Liver (tissue), 3 donors: ENCODE measurements around the gene SZT2.

Experiments used
- ATF3 ChIP-seq: IDR thresholded peaks from 2 replicates; pipeline ENCODE4 v1.6.1; 2016; ENCODE audit warnings: antibody characterized with exemption
- EGR1 ChIP-seq, 2 donors: IDR thresholded peaks; 2 replicates each; pipeline ENCODE4 v1.6.1; 2016 to 2018; ENCODE audit warnings: antibody characterized with exemption in 2 of 2, low read depth in 2 of 2
- GABPA ChIP-seq, 2 donors: IDR thresholded peaks in 1 of 2; conservative IDR thresholded peaks in 1 of 2; 2 replicates each; pipeline ENCODE4 v1.6.1; 2016; ENCODE audit warnings: antibody characterized with exemption in 2 of 2, mild to moderate bottlenecking in 1 of 2, moderate library complexity in 1 of 2
- NR2F2 ChIP-seq: IDR thresholded peaks from 2 replicates; pipeline ENCODE4 v1.6.1; 2016; ENCODE audit warnings: antibody characterized with exemption
- RXRA ChIP-seq, 2 donors: IDR thresholded peaks; 2 replicates each; pipeline ENCODE4 v1.6.1; 2017 to 2018; ENCODE audit warnings: antibody characterized with exemption in 2 of 2, mild to moderate bottlenecking in 1 of 2
- SP1 ChIP-seq: IDR thresholded peaks from 2 replicates; pipeline ENCODE4 v1.6.1; 2018; ENCODE audit warnings: antibody characterized with exemption, mild to moderate bottlenecking
- TAF1 ChIP-seq: conservative IDR thresholded peaks from 2 replicates; pipeline ENCODE4 v1.6.1; 2016; ENCODE audit warnings: antibody characterized with exemption, mild to moderate bottlenecking
- YY1 ChIP-seq: IDR thresholded peaks from 2 replicates; pipeline ENCODE4 v1.6.1; 2016; ENCODE audit warnings: antibody characterized with exemption, mild to moderate bottlenecking
- ZBTB33 ChIP-seq: IDR thresholded peaks from 2 replicates; pipeline ENCODE4 v1.6.1; 2016; ENCODE audit warnings: antibody characterized with exemption
- TF ChIP-seq, protein P1 (sequence below): fragments of 150-350 bp; IDR thresholded peaks from 2 replicates; pipeline ENCODE4 v1.5.1; 2017; ENCODE audit warnings: improper control_type of control experiment, low read depth, low read length; ENCODE audit not compliant: missing input control
- donor health status: healthy.
- donor health status: healthy.

GRCh38 chr1:43472087-43472462 lies 82.4 kb downstream of the SZT2 start:
- TF ChIP-seq SP1 (no peak), GABPA (IDR thresholded peaks at IDR 0.05 in 1 of 2, conservative IDR thresholded peaks at IDR 0.05 in 1 of 2) (no peak), NR2F2 (no peak), ZBTB33 (no peak), RXRA (IDR thresholded peaks at IDR 0.05) (no peak), TAF1 (no peak), EGR1 (IDR thresholded peaks at IDR 0.05; ENCODE audit: low read depth in 2 of 2) (no peak), ATF3 (no peak), YY1 (no peak)
- TF ChIP-seq, protein P1, sequence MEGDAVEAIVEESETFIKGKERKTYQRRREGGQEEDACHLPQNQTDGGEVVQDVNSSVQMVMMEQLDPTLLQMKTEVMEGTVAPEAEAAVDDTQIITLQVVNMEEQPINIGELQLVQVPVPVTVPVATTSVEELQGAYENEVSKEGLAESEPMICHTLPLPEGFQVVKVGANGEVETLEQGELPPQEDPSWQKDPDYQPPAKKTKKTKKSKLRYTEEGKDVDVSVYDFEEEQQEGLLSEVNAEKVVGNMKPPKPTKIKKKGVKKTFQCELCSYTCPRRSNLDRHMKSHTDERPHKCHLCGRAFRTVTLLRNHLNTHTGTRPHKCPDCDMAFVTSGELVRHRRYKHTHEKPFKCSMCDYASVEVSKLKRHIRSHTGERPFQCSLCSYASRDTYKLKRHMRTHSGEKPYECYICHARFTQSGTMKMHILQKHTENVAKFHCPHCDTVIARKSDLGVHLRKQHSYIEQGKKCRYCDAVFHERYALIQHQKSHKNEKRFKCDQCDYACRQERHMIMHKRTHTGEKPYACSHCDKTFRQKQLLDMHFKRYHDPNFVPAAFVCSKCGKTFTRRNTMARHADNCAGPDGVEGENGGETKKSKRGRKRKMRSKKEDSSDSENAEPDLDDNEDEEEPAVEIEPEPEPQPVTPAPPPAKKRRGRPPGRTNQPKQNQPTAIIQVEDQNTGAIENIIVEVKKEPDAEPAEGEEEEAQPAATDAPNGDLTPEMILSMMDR = no peak
